MCF 10A (cell line): Measurements from ENCODE around the gene ACTG2. TPM values are rescaled to one million over a fixed set of nuclear protein-coding genes. Genes with fewer than 3 reads are reported as not detected.

ENCODE experiments used
- BruUV-seq: library from RNA; stranded (reverse); fragments of 400-500 nt; replicated peaks from 2 replicates; lab custom pipeline; 2021; lab: Mats Ljungman, UMichigan
- CTCF ChIA-PET: fragments of 300-600 bp; sonication (Branson Sonifier 250); formaldehyde crosslinking; extraction: SDS; loops from one replicate; lab custom pipeline; 2021; ENCODE audit warnings: antibody characterized with exemption, inconsistent platforms; lab: Yijun Ruan, JAX
- POLR2A ChIA-PET: fragments of 300-600, 350-650 bp; sonication (Branson Sonifier 250); formaldehyde crosslinking; extraction: SDS; loops from one replicate; lab custom pipeline; 2020; ENCODE audit warnings: antibody characterized with exemption, inconsistent platforms; lab: Yijun Ruan, JAX
- DNase-seq: peaks from one replicate; pipeline ENCODE4 v3.0.0-alpha.2; 2018; ENCODE audit not compliant: unreplicated experiment
- H3K27ac Mint-ChIP-seq: one replicate; pipeline ENCODE4 v1.8.0; 2022; ENCODE audit warnings: mild to moderate bottlenecking, low read depth, mixed read lengths; ENCODE audit not compliant: unreplicated experiment
- H3K27me3 Mint-ChIP-seq: one replicate; pipeline ENCODE4 v1.8.0; 2022; ENCODE audit warnings: mixed read lengths; ENCODE audit not compliant: insufficient read depth, unreplicated experiment
- H3K36me3 Mint-ChIP-seq: one replicate; pipeline ENCODE4 v1.8.0; 2022; ENCODE audit warnings: mild to moderate bottlenecking, moderate library complexity, mixed read lengths; ENCODE audit not compliant: insufficient read depth, unreplicated experiment
- H3K4me1 Mint-ChIP-seq: one replicate; pipeline ENCODE4 v1.8.0; 2022; ENCODE audit warnings: mixed read lengths; ENCODE audit not compliant: insufficient read depth, unreplicated experiment
- H3K4me3 Mint-ChIP-seq: one replicate; pipeline ENCODE4 v1.8.0; 2022; ENCODE audit warnings: mild to moderate bottlenecking, moderate library complexity, mixed read lengths; ENCODE audit not compliant: unreplicated experiment
- H3K9me3 Mint-ChIP-seq: one replicate; pipeline ENCODE4 v1.8.0; 2022; ENCODE audit warnings: mixed read lengths; ENCODE audit not compliant: unreplicated experiment
- intact Hi-C: fragments of 100-400 bp; cut with micrococcal nuclease; formaldehyde crosslinking; loops from 2 replicates; pipeline ENCODE4 v1.14.1; 2022
- total RNA-seq: library from RNA; stranded (reverse); gene quantifications from 2 replicates; pipeline ENCODE4 v1.2.3, GENCODE V29; 2022
- TF ChIP-seq, protein P1 (sequence below): fragments of 200-600 bp; IDR thresholded peaks from one replicate; pipeline ENCODE4 v1.8.0; 2022; ENCODE audit warnings: antibody characterized with exemption, mild to moderate bottlenecking; ENCODE audit not compliant: unreplicated experiment

ACTG2 gene
- total RNA-seq, 1 experiment from 2014 or later = not detected

- ChIA-PET POLR2A (interaction anchor here (0.7 to 1.3 kb wide), 3 partner anchors 15 to 20 kb away, joined by 3 to 4 read pairs (median 4); no protein-coding TSS in a partner anchor), CTCF (no interaction called here)
- DNase-seq = no peak
- Mint-ChIP-seq H3K4me1 (no peaks in the 10 kb centered on the region), H3K4me3 (no peak overlapping the region), H3K9me3 (no peaks in the 10 kb centered on the region), H3K36me3 (peaks cover 28% of the 10 kb centered on the region), H3K27ac (no peak overlapping the region), H3K27me3 (no peaks in the 10 kb centered on the region)
- intact Hi-C loops = no loop called here
- TF ChIP-seq, protein P1, sequence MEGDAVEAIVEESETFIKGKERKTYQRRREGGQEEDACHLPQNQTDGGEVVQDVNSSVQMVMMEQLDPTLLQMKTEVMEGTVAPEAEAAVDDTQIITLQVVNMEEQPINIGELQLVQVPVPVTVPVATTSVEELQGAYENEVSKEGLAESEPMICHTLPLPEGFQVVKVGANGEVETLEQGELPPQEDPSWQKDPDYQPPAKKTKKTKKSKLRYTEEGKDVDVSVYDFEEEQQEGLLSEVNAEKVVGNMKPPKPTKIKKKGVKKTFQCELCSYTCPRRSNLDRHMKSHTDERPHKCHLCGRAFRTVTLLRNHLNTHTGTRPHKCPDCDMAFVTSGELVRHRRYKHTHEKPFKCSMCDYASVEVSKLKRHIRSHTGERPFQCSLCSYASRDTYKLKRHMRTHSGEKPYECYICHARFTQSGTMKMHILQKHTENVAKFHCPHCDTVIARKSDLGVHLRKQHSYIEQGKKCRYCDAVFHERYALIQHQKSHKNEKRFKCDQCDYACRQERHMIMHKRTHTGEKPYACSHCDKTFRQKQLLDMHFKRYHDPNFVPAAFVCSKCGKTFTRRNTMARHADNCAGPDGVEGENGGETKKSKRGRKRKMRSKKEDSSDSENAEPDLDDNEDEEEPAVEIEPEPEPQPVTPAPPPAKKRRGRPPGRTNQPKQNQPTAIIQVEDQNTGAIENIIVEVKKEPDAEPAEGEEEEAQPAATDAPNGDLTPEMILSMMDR = no peak
- BruUV-seq = no TSS peak
Measured at GRCh38 chr2:73965053-73965452, 72.2 kb downstream of the ACTG2 start.

- DNase-seq = no peak
- Mint-ChIP-seq H3K4me1 (no peaks in the 10 kb centered on the region), H3K9me3 (no peaks in the 10 kb centered on the region), H3K4me3 (no peak overlapping the region), H3K36me3 (peaks cover 5% of the 10 kb centered on the region), H3K27ac (no peak overlapping the region), H3K27me3 (no peaks in the 10 kb centered on the region)
- CTCF ChIA-PET = interaction anchor here (0.6 kb wide), 1 partner anchor 24 kb away, joined by 3 read pairs; no protein-coding TSS in a partner anchor
- TF ChIP-seq, protein P1 = no peak
- no TSS peak for BruUV-seq
- POLR2A ChIA-PET = interaction anchor here (1.3 to 4.2 kb wide), 2 partner anchors 11 to 29 kb away, joined by 3 to 20 read pairs; no protein-coding TSS in a partner anchor
- intact Hi-C loops = no loop called here
Measured at GRCh38 chr2:73968357-73968937, 75.6 kb downstream of the ACTG2 start.

DNA sequence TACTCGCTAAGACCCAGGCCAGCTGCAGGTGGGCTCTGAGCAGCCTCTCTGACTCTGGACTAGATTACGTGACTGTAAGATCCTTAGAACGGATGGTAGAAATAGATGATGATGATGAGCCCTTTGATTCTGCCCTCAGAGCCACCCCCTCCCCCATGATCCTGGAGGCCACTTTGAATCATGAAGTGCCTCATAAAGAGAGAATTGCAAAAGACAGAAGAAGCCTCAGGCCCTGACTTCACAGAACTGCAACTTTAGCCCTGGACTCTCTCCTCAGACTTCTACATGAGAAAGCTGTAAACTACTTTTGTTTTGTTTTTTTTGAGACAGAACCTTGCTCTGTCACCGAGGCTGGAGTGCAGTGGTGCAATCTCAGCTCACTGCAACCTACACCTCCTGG, 76.5 kb downstream of the ACTG2 start:
- TF ChIP-seq, protein P1 = no peak
- no peak for DNase-seq
- CTCF ChIA-PET = interaction anchor here (0.5 to 1.4 kb wide), 3 partner anchors 15 to 430 kb away, joined by 3 to 4 read pairs (median 4); no protein-coding TSS in a partner anchor
- H3K4me1 Mint-ChIP-seq = no peaks in the 10 kb centered on the region
- H3K36me3 Mint-ChIP-seq = peaks cover 5% of the 10 kb centered on the region
- POLR2A ChIA-PET = interaction anchor here (1.2 to 4.2 kb wide), 4 partner anchors 10 to 30 kb away, joined by 3 to 20 read pairs (median 4); no protein-coding TSS in a partner anchor
- no peak overlapping the region for H3K27ac Mint-ChIP-seq
- no TSS peak for BruUV-seq
- no peak overlapping the region for H3K4me3 Mint-ChIP-seq
- no peaks in the 10 kb centered on the region for H3K27me3 Mint-ChIP-seq
- intact Hi-C loops = no loop called here
- no peaks in the 10 kb centered on the region for H3K9me3 Mint-ChIP-seq

Other genes with a start within 250 kb of the ACTG2 start
- gene TPRKB, start 155.7 kb upstream of the ACTG2 start, total RNA-seq = 40.4 and 51.0 TPM in 2 replicates
- 45.0 and 46.3 TPM in 2 replicates for gene DUSP11, start 112.9 kb upstream of the ACTG2 start, total RNA-seq
- not detected in 2 replicates for gene C2orf78, start 108.8 kb upstream of the ACTG2 start, total RNA-seq
- gene STAMBP, start 64.0 kb upstream of the ACTG2 start, total RNA-seq = 64.9 and 66.3 TPM in 2 replicates
- 74.4 and 92.3 TPM in 2 replicates for gene DGUOK, start 33.9 kb downstream of the ACTG2 start, total RNA-seq
- 15.0 and 17.5 TPM in 2 replicates for gene TET3, start 91.9 kb downstream of the ACTG2 start, total RNA-seq